ENCODE measurements around the gene WBP2. TPM values are rescaled to one million over a fixed set of nuclear protein-coding genes. Genes with fewer than 3 reads are reported as not detected.

WBP2 gene
- total and polyA plus RNA-seq, 2 of the 8 experiments (the other 6 are each of a cell fraction or from before 2014, with no cell fraction given) = 48.2 to 71.2 TPM

DNA sequence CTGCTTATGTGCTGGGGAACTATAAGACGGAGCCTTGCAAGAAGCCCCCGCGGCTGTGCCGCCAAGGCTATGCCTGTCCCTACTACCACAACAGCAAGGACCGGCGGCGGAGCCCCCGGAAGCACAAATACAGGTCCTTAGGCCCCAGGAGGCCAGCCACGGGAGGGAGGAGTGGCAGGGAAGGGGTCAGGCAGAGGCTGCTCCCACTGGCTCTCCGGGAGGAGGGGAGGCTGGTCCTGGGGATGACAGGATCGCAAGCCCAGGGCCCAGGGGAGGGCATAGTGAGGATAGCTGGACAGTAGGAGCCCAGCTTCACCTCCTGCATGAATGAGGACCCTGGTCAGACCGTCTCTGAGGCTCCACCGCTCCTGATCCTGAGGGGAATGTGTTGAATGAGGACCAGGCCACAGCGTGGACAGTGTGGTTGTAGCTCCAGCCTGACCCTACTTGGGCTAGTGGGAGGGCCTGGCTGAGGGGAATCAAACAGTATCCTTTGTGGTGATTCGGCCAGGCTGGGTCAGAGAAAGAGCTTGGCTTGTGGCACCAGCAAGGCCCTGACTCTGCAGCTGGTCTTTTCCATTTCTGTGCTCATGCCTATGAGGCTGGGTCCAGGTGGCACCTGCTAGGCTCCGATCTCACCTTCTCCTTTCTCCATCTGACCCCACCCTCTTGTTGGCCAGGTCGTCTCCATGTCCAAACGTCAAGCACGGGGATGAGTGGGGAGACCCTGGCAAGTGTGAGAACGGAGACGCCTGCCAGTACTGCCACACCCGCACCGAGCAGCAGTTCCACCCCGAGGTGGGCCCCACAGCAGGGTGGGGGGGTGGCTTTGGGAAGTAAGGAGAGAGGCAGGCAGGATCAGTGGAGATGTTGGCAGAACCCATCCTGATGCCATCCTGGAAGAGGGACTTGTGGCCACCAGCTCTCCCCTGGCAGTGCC, 41.8 kb downstream of the WBP2 start:
- Histone ChIP-seq H3K9ac (replicated peaks in 1 of 4; ENCODE audit: extremely low read depth in 1 of 4, low read depth in 3 of 4, low read length in 3 of 4) (no peak overlapping the region), H2BK12ac (ENCODE audit: low read depth, low read length) (no peak overlapping the region), H3K14ac (ENCODE audit: insufficient read length) (no peak overlapping the region), H3K4me1 (replicated peaks in 1 of 4; ENCODE audit: control insufficient read depth in 3 of 4, insufficient read depth in 4 of 4, low read length in 3 of 4) (no peaks in the 10 kb centered on the region), H4K91ac (replicated peaks; ENCODE audit: insufficient read length, low read length) (no peak overlapping the region), H3K4me2 (ENCODE audit: insufficient read depth in 1 of 2, low read depth in 2 of 2, low read length in 2 of 2) (no peak overlapping the region), H3K27ac (ENCODE audit: low read depth, low read length) (no peak overlapping the region), H2AFZ (ENCODE audit: low read length) (no peak overlapping the region), H2BK120ac (replicated peaks; ENCODE audit: low read depth, low read length) (no peak overlapping the region), H2BK20ac (ENCODE audit: low read length) (no peak overlapping the region), H4K5ac (ENCODE audit: insufficient read length, low read depth, low read length) (no peak overlapping the region), H2BK15ac (ENCODE audit: low read length) (no peak overlapping the region), H2AK5ac (ENCODE audit: low read depth, low read length) (no peak overlapping the region), H3K4me3 (ENCODE audit: extremely low read depth in 1 of 4, insufficient read depth in 2 of 4, low read depth in 3 of 4, low read length in 4 of 4) (no peak overlapping the region), H4K8ac (ENCODE audit: extremely low read depth, insufficient read depth, low read length) (no peak overlapping the region; the same call in 1 of the 2 replicates), H3K79me2 (ENCODE audit: control insufficient read depth in 1 of 2, insufficient read depth in 2 of 2, low read length in 2 of 2) (no peaks in the 10 kb centered on the region), H3K18ac (ENCODE audit: extremely low read depth, low read length) (no peak overlapping the region), H3K9me3 (ENCODE audit: insufficient read depth in 2 of 2, low read depth in 1 of 2, low read length in 1 of 2) (no peaks in the 10 kb centered on the region), H3K23me2 (ENCODE audit: low read depth, low read length) (no peaks in the 10 kb centered on the region), H3K56ac (replicated peaks; ENCODE audit: insufficient read length, low read depth, low read length) (no peak overlapping the region), H3K27me3 (replicated peaks in 1 of 4; ENCODE audit: control insufficient read depth in 3 of 4, extremely low read depth in 1 of 4, insufficient read depth in 3 of 4, low read length in 3 of 4) (no peaks in the 10 kb centered on the region), H3K79me1 (ENCODE audit: low read depth, low read length) (no peaks in the 10 kb centered on the region; the same call in 1 of the 2 replicates), H3K4ac (replicated peaks; ENCODE audit: insufficient read length, low read depth, low read length) (no peak overlapping the region), H3K23ac (ENCODE audit: insufficient read length) (no peak overlapping the region), H2BK5ac (ENCODE audit: low read depth, low read length) (no peak overlapping the region), H4K20me1 (replicated peaks in 1 of 2; ENCODE audit: control insufficient read depth in 1 of 2, insufficient read depth in 2 of 2, low read length in 2 of 2) (peaks cover 0 to 9% of the 10 kb centered on the region in 2 experiments), H3K36me3 (ENCODE audit: control insufficient read depth in 2 of 4, insufficient read depth in 4 of 4, low read length in 3 of 4) (peaks cover 17 to 56% (median 52%) of the 10 kb centered on the region in 4 experiments; a peak in 7 of 8 replicates)
- DNase-seq (ENCODE audit: low read depth in 1 of 2, low spot score in 2 of 2) = no peak
- TF ChIP-seq RNF2 (IDR thresholded peaks at IDR 0.05; ENCODE audit: borderline replicate concordance, low read depth, low read length, missing control alignments, poor library complexity, severe bottlenecking) (no peak), SIN3A (conservative IDR thresholded peaks at IDR 0.05 in 1 of 2, IDR thresholded peaks at IDR 0.05 in 1 of 2; ENCODE audit: low read depth in 1 of 2, low read length in 2 of 2) (no peak), ASH2L (IDR thresholded peaks at IDR 0.05; ENCODE audit: low read length) (no peak), TCF12 (IDR thresholded peaks at IDR 0.05; ENCODE audit: low read depth, low read length) (no peak), SUZ12 (IDR thresholded peaks at IDR 0.05; ENCODE audit: low read length) (no peak)
- FAIRE-seq = no peak
- 95% methylated on average over 24 of the region's 24 CpGs; no CpG with 5 or more reads in 1 of the 2 experiments for WGBS, 2 experiments (ENCODE audit: extremely low coverage in 1 of 2, insufficient coverage in 1 of 2, insufficient read length in 1 of 2, insufficient replicate concordance in 2 of 2, low coverage in 1 of 2, low lambda C conversion rate in 2 of 2, missing lambda C conversion rate in 1 of 2)
- CTCF ChIA-PET (ENCODE audit: partially characterized antibody) = interaction anchor here (0.9 to 9.6 kb wide), 2 partner anchors 14 to 64 kb away, joined by 4 to 104 read pairs; no protein-coding TSS in a partner anchor
- POLR2A ChIA-PET (ENCODE audit: partially characterized antibody) = interaction anchor here (0.6 to 3.1 kb wide), 8 partner anchors 10 to 860 kb away, joined by 3 to 17 read pairs (median 4); partner anchors contain the start of gene UNK
